Activated naive CD8-positive, alpha-beta T cell treated with anti-CD3 and anti-CD28 coated beads for 36 hours (primary cell): ENCODE measurements around the gene UNG. TPM values are rescaled to one million over a fixed set of nuclear protein-coding genes. Genes with fewer than 3 reads are reported as not detected.

ENCODE experiments used
- DNase-seq: peaks from one replicate; pipeline ENCODE4 v3.0.0; 2021
- H3K27ac Mint-ChIP-seq: one replicate; pipeline ENCODE4 v1.8.0; 2022; ENCODE audit warnings: mild to moderate bottlenecking, moderate library complexity, mixed read lengths
- H3K27me3 Mint-ChIP-seq: one replicate; pipeline ENCODE4 v1.8.0; 2022; ENCODE audit warnings: mild to moderate bottlenecking, mixed read lengths
- H3K36me3 Mint-ChIP-seq: one replicate; pipeline ENCODE4 v1.8.0; 2021; ENCODE audit warnings: mild to moderate bottlenecking, mixed read lengths
- H3K4me1 Mint-ChIP-seq: one replicate; pipeline ENCODE4 v1.8.0; 2021; ENCODE audit warnings: mixed read lengths
- H3K4me3 Mint-ChIP-seq: one replicate; pipeline ENCODE4 v1.8.0; 2022; ENCODE audit warnings: mild to moderate bottlenecking, moderate library complexity, mixed read lengths
- H3K9me3 Mint-ChIP-seq: one replicate; pipeline ENCODE4 v1.8.0; 2022; ENCODE audit warnings: mixed read lengths
- total RNA-seq, 2 experiments: library from RNA; stranded (reverse); gene quantifications; one replicate each; pipeline ENCODE4 v1.2.3, GENCODE V29; 2021

UNG gene
- total RNA-seq, 2 experiments from 2014 or later = 90.2 to 99.1 TPM

GRCh38 chr12:109069307-109070271 lies 27.8 kb upstream of the UNG start:
- Mint-ChIP-seq H3K4me1 (no peaks in the 10 kb centered on the region), H3K27me3 (no peaks in the 10 kb centered on the region), H3K9me3 (no peaks in the 10 kb centered on the region), H3K27ac (no peak overlapping the region), H3K4me3 (no peak overlapping the region), H3K36me3 (peaks cover 8% of the 10 kb centered on the region)
- DNase-seq = no peak

- Mint-ChIP-seq H3K4me3 (no peak overlapping the region), H3K4me1 (no peaks in the 10 kb centered on the region), H3K9me3 (peaks cover 6% of the 10 kb centered on the region), H3K36me3 (peaks cover 36% of the 10 kb centered on the region), H3K27ac (no peak overlapping the region), H3K27me3 (no peaks in the 10 kb centered on the region)
- DNase-seq = no peak
Observed at GRCh38 chr12:109074866-109075265, 22.5 kb upstream of the UNG start.

GRCh38 chr12:109082751-109083150 lies 14.6 kb upstream of the UNG start:
- Mint-ChIP-seq H3K36me3 (peaks cover 29% of the 10 kb centered on the region), H3K27ac (no peak overlapping the region), H3K27me3 (no peaks in the 10 kb centered on the region), H3K4me3 (no peak overlapping the region), H3K4me1 (peaks cover 4% of the 10 kb centered on the region), H3K9me3 (peaks cover 6% of the 10 kb centered on the region)
- DNase-seq = no peak

DNA sequence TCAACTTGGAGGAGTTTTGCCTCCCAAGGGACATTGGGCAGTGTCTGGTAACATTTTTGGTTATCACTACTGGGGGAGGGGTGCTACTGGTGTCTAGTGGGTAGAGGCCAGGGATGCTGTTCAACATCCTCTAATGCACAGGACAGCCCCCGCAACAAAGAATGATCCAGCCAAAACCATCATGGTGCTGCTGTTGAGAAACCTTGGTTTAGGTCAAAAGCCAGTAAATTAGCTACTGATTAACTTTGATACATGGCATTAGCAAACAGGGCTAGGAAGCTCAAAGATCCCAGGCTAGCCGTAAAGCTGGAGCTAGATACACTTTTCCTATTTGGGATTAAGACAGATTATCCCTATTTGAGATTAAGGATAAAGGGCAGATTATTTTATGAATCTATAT lies 13.0 kb upstream of the UNG start:
- no peak for DNase-seq
- no peak overlapping the region for H3K27ac Mint-ChIP-seq
- H3K4me1 Mint-ChIP-seq = peaks cover 4% of the 10 kb centered on the region
- H3K9me3 Mint-ChIP-seq = peaks cover 3% of the 10 kb centered on the region
- no peaks in the 10 kb centered on the region for H3K27me3 Mint-ChIP-seq
- no peak overlapping the region for H3K4me3 Mint-ChIP-seq
- peaks cover 15% of the 10 kb centered on the region for H3K36me3 Mint-ChIP-seq

DNA sequence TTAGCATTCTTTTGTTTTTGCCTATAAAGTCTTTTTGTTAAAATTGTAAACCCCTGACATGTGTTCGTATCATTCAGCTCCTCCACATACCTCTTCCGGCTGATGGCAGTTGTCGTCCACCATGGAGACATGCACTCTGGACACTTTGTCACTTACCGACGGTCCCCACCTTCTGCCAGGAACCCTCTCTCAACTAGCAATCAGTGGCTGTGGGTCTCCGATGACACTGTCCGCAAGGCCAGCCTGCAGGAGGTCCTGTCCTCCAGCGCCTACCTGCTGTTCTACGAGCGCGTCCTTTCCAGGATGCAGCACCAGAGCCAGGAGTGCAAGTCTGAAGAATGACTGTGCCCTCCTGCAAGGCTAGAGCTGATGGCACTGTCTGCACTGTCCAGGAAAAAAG lies 11.8 kb upstream of the UNG start:
- H3K4me1 Mint-ChIP-seq = peaks cover 8% of the 10 kb centered on the region
- no peak overlapping the region for H3K27ac Mint-ChIP-seq
- no peak for DNase-seq
- H3K9me3 Mint-ChIP-seq = no peaks in the 10 kb centered on the region
- no peak overlapping the region for H3K4me3 Mint-ChIP-seq
- H3K27me3 Mint-ChIP-seq = no peaks in the 10 kb centered on the region
- peaks cover 10% of the 10 kb centered on the region for H3K36me3 Mint-ChIP-seq

GRCh38 chr12:109087250-109087649 lies 10.1 kb upstream of the UNG start:
- H3K36me3 Mint-ChIP-seq = peaks cover 18% of the 10 kb centered on the region
- H3K4me1 Mint-ChIP-seq = peaks cover 23% of the 10 kb centered on the region
- H3K4me3 Mint-ChIP-seq = no peak overlapping the region
- no peak for DNase-seq
- H3K27ac Mint-ChIP-seq = peak overlapping the region; percentile 62
- H3K27me3 Mint-ChIP-seq = no peaks in the 10 kb centered on the region
- H3K9me3 Mint-ChIP-seq = no peaks in the 10 kb centered on the region

- Mint-ChIP-seq H3K27me3 (no peaks in the 10 kb centered on the region), H3K4me3 (no peak overlapping the region), H3K27ac (no peak overlapping the region), H3K36me3 (peaks cover 20% of the 10 kb centered on the region), H3K4me1 (peaks cover 31% of the 10 kb centered on the region), H3K9me3 (no peaks in the 10 kb centered on the region)
- DNase-seq = no peak
Observed at GRCh38 chr12:109088818-109089217, 8.6 kb upstream of the UNG start.

DNA sequence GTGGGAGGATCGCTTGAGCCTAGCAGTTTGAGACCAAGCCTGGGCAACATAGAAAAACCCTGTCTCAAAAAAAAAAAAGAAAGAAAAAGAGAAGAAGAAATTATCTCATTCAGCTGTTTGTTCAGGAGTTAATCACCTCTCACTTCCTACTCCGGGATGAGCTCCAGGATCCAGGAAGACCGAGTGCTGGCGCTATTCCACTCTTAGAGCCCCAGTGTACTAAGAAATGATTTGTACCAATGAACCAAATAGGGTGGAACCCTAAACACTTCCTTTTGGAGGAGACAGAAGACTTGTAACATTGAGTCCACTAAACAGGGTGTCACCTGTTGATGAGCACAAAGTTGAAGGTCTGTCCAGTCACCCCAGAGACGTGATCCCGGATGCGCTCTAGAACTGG lies 7.7 kb upstream of the UNG start:
- peaks cover 34% of the 10 kb centered on the region for H3K4me1 Mint-ChIP-seq
- no peaks in the 10 kb centered on the region for H3K9me3 Mint-ChIP-seq
- H3K4me3 Mint-ChIP-seq = no peak overlapping the region
- H3K27ac Mint-ChIP-seq = peak overlapping the region; percentile 4
- peaks cover 20% of the 10 kb centered on the region for H3K36me3 Mint-ChIP-seq
- no peak for DNase-seq
- no peaks in the 10 kb centered on the region for H3K27me3 Mint-ChIP-seq

- Mint-ChIP-seq H3K27ac (peak overlapping the region; percentile 89), H3K4me1 (peaks cover 30% of the 10 kb centered on the region), H3K9me3 (no peaks in the 10 kb centered on the region), H3K27me3 (no peaks in the 10 kb centered on the region), H3K36me3 (peaks cover 19% of the 10 kb centered on the region), H3K4me3 (peak overlapping the region; percentile 94)
- DNase-seq = no peak
Observed at GRCh38 chr12:109092497-109093021, 4.8 kb upstream of the UNG start.

GRCh38 chr12:109093022-109093918 lies 4.1 kb upstream of the UNG start, which contains the start of gene ALKBH2:
ALKBH2 (minus strand) TSS chr12:109093472; CDS start chr12:109092786, 686 bp downstream.
- no peaks in the 10 kb centered on the region for H3K27me3 Mint-ChIP-seq
- DNase-seq = peak; percentile 96
- H3K36me3 Mint-ChIP-seq = peaks cover 20% of the 10 kb centered on the region
- H3K4me3 Mint-ChIP-seq = peak within 1 kb of the TSS; percentile 94
- no peaks in the 10 kb centered on the region for H3K9me3 Mint-ChIP-seq
- peak within 1 kb of the TSS; percentile 89 for H3K27ac Mint-ChIP-seq
- H3K4me1 Mint-ChIP-seq = peaks cover 30% of the 10 kb centered on the region

DNA sequence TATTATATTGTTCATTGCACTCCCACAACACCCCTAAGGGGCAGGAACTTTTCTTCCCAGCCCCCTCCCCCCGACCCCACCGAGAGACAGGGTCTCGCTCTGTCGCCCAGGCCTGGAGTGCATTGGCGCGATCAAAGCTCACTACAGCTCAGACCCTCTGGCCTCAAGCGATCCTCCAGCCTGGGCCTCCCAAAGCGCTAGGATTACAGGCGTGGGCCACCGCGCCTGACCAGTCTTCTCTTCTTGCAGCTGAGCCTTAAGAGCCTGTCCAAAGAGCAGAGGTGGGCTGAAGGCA lies 310 bp upstream of the UNG start:
- DNase-seq = no peak
- peak overlapping the region; percentile 87 for H3K4me3 Mint-ChIP-seq
- H3K27ac Mint-ChIP-seq = no peak overlapping the region
- peaks cover 32% of the 10 kb centered on the region for H3K36me3 Mint-ChIP-seq
- no peaks in the 10 kb centered on the region for H3K9me3 Mint-ChIP-seq
- peaks cover 31% of the 10 kb centered on the region for H3K4me1 Mint-ChIP-seq
- H3K27me3 Mint-ChIP-seq = no peaks in the 10 kb centered on the region

DNA sequence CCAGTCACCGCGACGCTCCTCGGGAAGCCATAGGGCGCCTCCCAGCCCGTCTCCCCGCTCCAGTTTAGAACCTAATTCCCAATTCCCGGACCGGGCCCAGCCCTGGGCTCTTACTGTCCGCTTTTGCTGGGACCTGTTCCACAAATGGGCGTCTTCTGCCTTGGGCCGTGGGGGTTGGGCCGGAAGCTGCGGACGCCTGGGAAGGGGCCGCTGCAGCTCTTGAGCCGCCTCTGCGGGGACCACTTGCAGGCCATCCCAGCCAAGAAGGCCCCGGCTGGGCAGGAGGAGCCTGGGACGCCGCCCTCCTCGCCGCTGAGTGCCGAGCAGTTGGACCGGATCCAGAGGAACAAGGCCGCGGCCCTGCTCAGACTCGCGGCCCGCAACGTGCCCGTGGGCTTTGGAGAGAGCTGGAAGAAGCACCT lies 797 bp downstream of the UNG start:
- DNase-seq = no peak
- peak overlapping the region; percentile 90 for H3K27ac Mint-ChIP-seq
- peaks cover 25% of the 10 kb centered on the region for H3K4me1 Mint-ChIP-seq
- H3K36me3 Mint-ChIP-seq = peaks cover 30% of the 10 kb centered on the region
- H3K4me3 Mint-ChIP-seq = peak overlapping the region; percentile 87
- no peaks in the 10 kb centered on the region for H3K27me3 Mint-ChIP-seq
- H3K9me3 Mint-ChIP-seq = no peaks in the 10 kb centered on the region

DNA sequence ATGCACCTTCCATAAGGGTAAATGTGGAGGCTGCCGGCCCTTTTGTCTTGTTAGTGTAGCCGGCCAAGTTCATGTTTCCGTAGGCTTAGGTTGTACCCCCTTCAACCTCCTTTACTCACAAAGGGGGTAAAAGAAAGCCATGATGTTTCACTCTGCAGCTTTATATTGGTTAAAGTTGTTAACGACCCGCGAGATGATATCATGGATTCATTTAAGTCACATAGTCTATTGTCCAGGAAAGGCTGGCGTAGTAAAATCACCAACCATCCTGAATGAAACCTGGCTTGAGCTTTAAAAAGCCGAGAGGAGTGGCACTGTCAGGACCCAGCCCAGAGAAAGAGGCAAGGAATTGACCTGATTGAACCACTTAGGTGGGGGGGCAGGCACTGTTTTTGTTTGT lies 1.3 kb downstream of the UNG start:
- DNase-seq = no peak
- Mint-ChIP-seq H3K36me3 (peaks cover 32% of the 10 kb centered on the region), H3K4me3 (peak overlapping the region; percentile 87), H3K4me1 (peaks cover 22% of the 10 kb centered on the region), H3K27me3 (no peaks in the 10 kb centered on the region), H3K27ac (peak overlapping the region; percentile 90), H3K9me3 (no peaks in the 10 kb centered on the region)

GRCh38 chr12:109099431-109100020 lies 2.1 kb downstream of the UNG start:
- DNase-seq = no peak
- no peaks in the 10 kb centered on the region for H3K9me3 Mint-ChIP-seq
- peaks cover 35% of the 10 kb centered on the region for H3K36me3 Mint-ChIP-seq
- H3K4me1 Mint-ChIP-seq = peaks cover 18% of the 10 kb centered on the region
- peak overlapping the region; percentile 14 for H3K27ac Mint-ChIP-seq
- peak overlapping the region; percentile 87 for H3K4me3 Mint-ChIP-seq
- no peaks in the 10 kb centered on the region for H3K27me3 Mint-ChIP-seq

- H3K4me3 Mint-ChIP-seq = no peak overlapping the region
- H3K9me3 Mint-ChIP-seq = no peaks in the 10 kb centered on the region
Observed at GRCh38 chr12:109100741-109101140, 3.3 kb downstream of the UNG start.

More at GRCh38 chr12:109100741-109101140, 3.3 kb downstream of the UNG start:
- Mint-ChIP-seq H3K27me3 (no peaks in the 10 kb centered on the region), H3K4me1 (peaks cover 18% of the 10 kb centered on the region), H3K36me3 (peaks cover 40% of the 10 kb centered on the region), H3K27ac (no peak overlapping the region)
- no peak for DNase-seq
